Diencephalon (tissue), 1 donor: ENCODE results near the gene ZNF23. TPM values are rescaled to one million over a fixed set of nuclear protein-coding genes. Genes with fewer than 3 reads are reported as not detected.

Source experiments
- total RNA-seq: library from RNA; depleted of rRNA; stranded (reverse); fragments of >200 nt; gene quantifications from one replicate; pipeline ENCODE4 v1.2.3, GENCODE V29; 2014

ZNF23 gene
- total RNA-seq, result 18.9 TPM

DNA sequence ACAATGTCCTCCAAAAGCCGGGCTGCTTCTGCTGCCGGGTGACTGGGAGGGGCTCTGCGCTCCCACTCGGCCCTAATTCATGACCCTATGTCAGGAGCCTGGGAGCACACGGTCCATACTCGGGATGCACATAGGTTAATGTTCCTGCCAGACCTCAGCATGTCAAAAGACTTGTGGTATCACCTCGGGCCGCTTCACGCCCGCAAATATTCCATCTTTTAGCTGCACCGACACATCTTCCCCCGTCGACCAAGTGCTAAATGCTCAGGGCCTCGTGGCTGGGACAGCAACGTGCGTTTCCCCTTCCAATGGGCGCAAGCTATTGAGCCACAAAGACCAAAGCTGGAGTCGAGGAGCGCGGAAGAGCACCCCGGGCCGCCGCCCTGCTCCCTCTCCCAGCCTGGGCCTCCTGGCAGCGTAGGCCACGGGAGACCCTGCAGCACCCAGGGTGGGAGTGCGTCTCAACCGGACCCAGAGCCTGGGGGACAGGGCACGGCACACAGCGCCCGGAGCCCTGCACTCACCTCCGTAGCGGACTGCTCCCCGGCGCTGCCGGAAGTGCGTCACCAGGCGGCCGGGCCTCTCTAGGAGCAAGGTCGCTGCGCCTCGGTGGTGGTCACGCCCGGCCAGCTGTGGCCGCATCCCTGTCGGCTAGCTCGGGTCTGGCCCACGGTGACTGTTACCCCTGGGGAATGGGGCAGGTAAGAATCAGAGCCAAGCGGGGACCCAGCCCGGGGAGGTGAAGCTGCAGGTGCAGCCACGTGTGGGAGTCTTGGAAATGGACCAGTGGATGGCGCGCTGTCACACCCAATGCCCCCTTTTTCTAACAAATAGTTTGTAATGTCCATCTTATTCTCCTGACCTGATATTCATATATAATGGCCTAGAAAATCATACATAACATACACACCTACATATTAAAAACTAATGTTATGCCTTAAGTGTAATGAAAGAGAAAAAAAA, at the start of gene ZNF23:
Gene ZNF23 (minus strand): TSS at position 562 of the 963 bp plus-strand sequence. CDS start 5,451 bp downstream, outside the sequence.

DNA sequence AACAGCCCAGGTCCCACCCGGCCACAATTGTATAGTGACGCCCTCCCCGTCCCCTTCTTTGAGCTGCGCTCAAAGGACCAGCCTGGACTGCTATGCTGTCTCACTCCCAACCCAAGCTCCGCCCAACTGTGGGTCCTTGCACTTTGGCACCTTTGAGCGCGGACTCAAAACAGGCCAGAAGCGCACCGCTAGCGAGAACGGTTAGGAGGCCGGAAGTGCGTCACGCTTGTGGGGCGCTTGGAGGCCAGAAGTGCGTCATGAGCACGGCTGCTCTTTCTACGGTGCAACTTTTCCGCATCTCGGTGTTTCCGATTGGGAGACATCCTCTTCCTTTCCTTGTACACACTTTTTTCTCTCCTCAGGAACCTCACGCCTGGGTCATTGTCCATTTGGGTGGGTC, 27.1 kb upstream of the ZNF23 start, which contains the start of gene ZNF19:
Gene ZNF19 (minus strand): TSS at position 203 of the 400 bp plus-strand sequence. CDS start 7,210 bp downstream, outside the sequence.

DNA sequence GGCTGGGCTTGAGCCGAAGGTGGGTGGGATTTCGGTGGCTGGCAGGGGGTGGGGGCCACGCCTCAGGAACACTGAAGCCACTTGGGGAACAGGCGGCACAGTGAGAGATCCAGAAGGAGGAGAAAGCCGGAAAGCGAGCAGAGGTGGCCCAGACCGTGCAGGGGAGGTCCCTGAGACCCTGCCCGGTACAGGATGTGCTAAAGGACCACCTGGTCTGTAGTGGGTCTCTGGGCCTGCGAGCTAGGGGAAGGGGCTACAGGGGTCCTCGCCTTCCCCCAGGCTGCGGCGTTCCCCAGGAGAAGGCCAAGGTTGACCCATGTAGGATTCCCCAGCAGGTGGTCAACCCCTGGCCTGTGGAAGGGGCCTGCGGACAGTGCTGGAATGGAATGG, 20.0 kb downstream of the ZNF23 start, which contains the start of gene TLE7:
Gene TLE7 (minus strand): TSS at position 4 of the 390 bp plus-strand sequence. CDS start 8,730 bp downstream, outside the sequence.

Other genes starting within 250 kb of the ZNF23 start
- 48.7 TPM for gene HYDIN, start 231.5 kb downstream of the ZNF23 start, total RNA-seq
- 43.8 TPM for gene CMTR2, start 172.8 kb downstream of the ZNF23 start, total RNA-seq
- gene CALB2, start 103.5 kb downstream of the ZNF23 start, total RNA-seq, result 208 TPM
- gene TLE7, start 20.2 kb downstream of the ZNF23 start, total RNA-seq, result not detected
- gene ZNF19, start 27.1 kb upstream of the ZNF23 start, total RNA-seq, result 10.4 TPM
- gene CHST4, start 64.2 kb upstream of the ZNF23 start, total RNA-seq, result 0.46 TPM
- not detected for gene TAT, start 114.8 kb upstream of the ZNF23 start, total RNA-seq
- gene MARVELD3, start 163.9 kb upstream of the ZNF23 start, total RNA-seq, result 0.69 TPM